ENCODE results near the gene GEMIN4.

GEMIN4 gene

GRCh38 chr17:697682-698081 lies 54.4 kb downstream of the GEMIN4 start:
- Histone ChIP-seq H3K27me3 (ENCODE audit: insufficient read depth, low read length, poor library complexity) (no peaks in the 10 kb centered on the region), H4K20me1 (ENCODE audit: insufficient read depth, low read length) (no peaks in the 10 kb centered on the region; the same call in 1 of the 2 replicates), H3K79me2 (ENCODE audit: insufficient read depth, low read length) (peaks cover 4% of the 10 kb centered on the region; the same call in 1 of the 2 replicates), H3K36me3 (ENCODE audit: insufficient read depth, low read length) (peaks cover 63% of the 10 kb centered on the region), H2AFZ (ENCODE audit: low read depth, low read length) (no peak overlapping the region), H3K4me3 (ENCODE audit: low read depth in 1 of 2, low read length in 2 of 2) (no peak overlapping the region), H3K4me2 (ENCODE audit: insufficient read depth, low read length) (no peak overlapping the region), H3K9ac (ENCODE audit: low read depth, low read length) (no peak overlapping the region), H3K27ac (ENCODE audit: low read length) (no peak overlapping the region), H3K4me1 (ENCODE audit: insufficient read depth, low read length) (no peaks in the 10 kb centered on the region), H3K9me3 (ENCODE audit: insufficient read depth, low read length, severe bottlenecking) (no peaks in the 10 kb centered on the region)
- DNase-seq (no peak), ATAC-seq (ENCODE audit: insufficient read depth, low read depth) (no peak)
- TF ChIP-seq EZH2 (IDR thresholded peaks at IDR 0.05; ENCODE audit: borderline replicate concordance, low read depth, low read length, severe bottlenecking): no peak
- TF ChIP-seq, protein P1, sequence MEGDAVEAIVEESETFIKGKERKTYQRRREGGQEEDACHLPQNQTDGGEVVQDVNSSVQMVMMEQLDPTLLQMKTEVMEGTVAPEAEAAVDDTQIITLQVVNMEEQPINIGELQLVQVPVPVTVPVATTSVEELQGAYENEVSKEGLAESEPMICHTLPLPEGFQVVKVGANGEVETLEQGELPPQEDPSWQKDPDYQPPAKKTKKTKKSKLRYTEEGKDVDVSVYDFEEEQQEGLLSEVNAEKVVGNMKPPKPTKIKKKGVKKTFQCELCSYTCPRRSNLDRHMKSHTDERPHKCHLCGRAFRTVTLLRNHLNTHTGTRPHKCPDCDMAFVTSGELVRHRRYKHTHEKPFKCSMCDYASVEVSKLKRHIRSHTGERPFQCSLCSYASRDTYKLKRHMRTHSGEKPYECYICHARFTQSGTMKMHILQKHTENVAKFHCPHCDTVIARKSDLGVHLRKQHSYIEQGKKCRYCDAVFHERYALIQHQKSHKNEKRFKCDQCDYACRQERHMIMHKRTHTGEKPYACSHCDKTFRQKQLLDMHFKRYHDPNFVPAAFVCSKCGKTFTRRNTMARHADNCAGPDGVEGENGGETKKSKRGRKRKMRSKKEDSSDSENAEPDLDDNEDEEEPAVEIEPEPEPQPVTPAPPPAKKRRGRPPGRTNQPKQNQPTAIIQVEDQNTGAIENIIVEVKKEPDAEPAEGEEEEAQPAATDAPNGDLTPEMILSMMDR (IDR thresholded peaks at IDR 0.05; ENCODE audit: borderline replicate concordance, extremely low read depth, low read length, poor library complexity, severe bottlenecking): no peak

- no peak overlapping the region for H3K4me3 ChIP-seq (ENCODE audit: low read depth in 1 of 2, low read length in 2 of 2)
- TF ChIP-seq, protein P1 (IDR thresholded peaks at IDR 0.05; ENCODE audit: borderline replicate concordance, extremely low read depth, low read length, poor library complexity, severe bottlenecking): no peak
- no peak for TF ChIP-seq EZH2 (IDR thresholded peaks at IDR 0.05; ENCODE audit: borderline replicate concordance, low read depth, low read length, severe bottlenecking)
- no peaks in the 10 kb centered on the region for H3K4me1 ChIP-seq (ENCODE audit: insufficient read depth, low read length)
- no peak overlapping the region for H3K9ac ChIP-seq (ENCODE audit: low read depth, low read length)
- no peak for DNase-seq
- peaks cover 74% of the 10 kb centered on the region for H3K36me3 ChIP-seq (ENCODE audit: insufficient read depth, low read length)
- no peak overlapping the region for H3K27ac ChIP-seq (ENCODE audit: low read length)
- ATAC-seq (ENCODE audit: insufficient read depth, low read depth): no peak
- H3K27me3 ChIP-seq (ENCODE audit: insufficient read depth, low read length, poor library complexity): no peaks in the 10 kb centered on the region
- H4K20me1 ChIP-seq (ENCODE audit: insufficient read depth, low read length): no peaks in the 10 kb centered on the region; the same call in 1 of the 2 replicates
- H3K79me2 ChIP-seq (ENCODE audit: insufficient read depth, low read length): peaks cover 4% of the 10 kb centered on the region; the same call in 1 of the 2 replicates
- H3K4me2 ChIP-seq (ENCODE audit: insufficient read depth, low read length): no peak overlapping the region
- H2AFZ ChIP-seq (ENCODE audit: low read depth, low read length): no peak overlapping the region
- H3K9me3 ChIP-seq (ENCODE audit: insufficient read depth, low read length, severe bottlenecking): no peaks in the 10 kb centered on the region
Observed at GRCh38 chr17:696369-696768, 55.7 kb downstream of the GEMIN4 start.
